OCI-LY7 (cell line): Measurements from ENCODE around the gene LCMT2. TPM values are rescaled to one million over a fixed set of nuclear protein-coding genes. Genes with fewer than 3 reads are reported as not detected.

Experiments
- BruUV-seq: library from RNA; stranded (reverse); fragments of 400-500 nt; replicated peaks from 2 replicates; lab custom pipeline; 2021; lab: Mats Ljungman, UMichigan
- CTCF ChIA-PET: fragments of 300-600 bp; sonication (Branson Sonifier 250); formaldehyde crosslinking; loops from one replicate; lab custom pipeline; 2022; ENCODE audit warnings: antibody characterized with exemption; ENCODE audit not compliant: unreplicated experiment; lab: Charles Lee
- POLR2A ChIA-PET: fragments of 300-600 bp; sonication (Branson Sonifier 250); formaldehyde crosslinking; loops from one replicate; lab custom pipeline; 2022; ENCODE audit warnings: antibody characterized with exemption; lab: Charles Lee
- DNase-seq: peaks from one replicate; pipeline ENCODE4 v3.0.0-alpha.2; 2015; ENCODE audit warnings: low spot score
- H2AFZ ChIP-seq: fragments of 200-600 bp; sonication (generic), shearing (Covaris generic); 2 replicates; pipeline ENCODE4 v1.6.1; 2014; ENCODE audit warnings: mild to moderate bottlenecking, antibody characterized with exemption, low read length, moderate library complexity
- H3K27ac ChIP-seq: fragments of 200-600 bp; sonication (generic); 2 replicates; pipeline ENCODE4 v1.5.1; 2014; ENCODE audit warnings: mixed run types, low read depth, mild to moderate bottlenecking, moderate library complexity, low read length, inconsistent platforms; ENCODE audit not compliant: poor library complexity, severe bottlenecking
- H3K36me3 ChIP-seq: fragments of 200-600 bp; sonication (generic); 2 replicates; pipeline ENCODE4 v1.6.1; 2014; ENCODE audit warnings: mild to moderate bottlenecking, antibody characterized with exemption, low read length, moderate library complexity, mixed read lengths; ENCODE audit not compliant: insufficient read depth
- H3K4me1 ChIP-seq: fragments of 200-600 bp; sonication (generic); 2 replicates; pipeline ENCODE4 v1.5.1; 2014; ENCODE audit warnings: mild to moderate bottlenecking, low read length; ENCODE audit not compliant: insufficient read depth, poor library complexity, severe bottlenecking
- H3K4me2 ChIP-seq: fragments of 200-600 bp; sonication (generic); 2 replicates; pipeline ENCODE4 v1.6.1; 2014; ENCODE audit warnings: mild to moderate bottlenecking, low read length
- H3K4me3 ChIP-seq: fragments of 200-600 bp; sonication (generic); 2 replicates; pipeline ENCODE4 v1.5.1; 2014; ENCODE audit warnings: mild to moderate bottlenecking, low read depth, low read length; ENCODE audit not compliant: poor library complexity, severe bottlenecking
- H3K79me2 ChIP-seq: fragments of 200-600 bp; sonication (generic); 2 replicates; pipeline ENCODE4 v1.6.1; 2016; ENCODE audit warnings: low read depth, mild to moderate bottlenecking, low read length, moderate library complexity, mixed read lengths; ENCODE audit not compliant: insufficient read depth
- H3K9me2 ChIP-seq: fragments of 200-600 bp; sonication (generic); 2 replicates; pipeline ENCODE4 v1.6.1; 2016; ENCODE audit warnings: mild to moderate bottlenecking, low read length, mixed read lengths; ENCODE audit not compliant: insufficient read depth
- H3K9me3 ChIP-seq: fragments of 200-600 bp; sonication (generic); 2 replicates; pipeline ENCODE4 v1.6.1; 2014; ENCODE audit warnings: mild to moderate bottlenecking, mixed run types, low read length, mixed read lengths
- H4K20me1 ChIP-seq: fragments of 200-600 bp; sonication (generic); 2 replicates; pipeline ENCODE4 v1.6.1; 2014; ENCODE audit warnings: mild to moderate bottlenecking, antibody characterized with exemption, low read length, moderate library complexity, mixed read lengths; ENCODE audit not compliant: insufficient read depth
- CTCF ChIP-seq: fragments of 200-600 bp; sonication (generic); conservative IDR thresholded peaks from 2 replicates; pipeline ENCODE4 v1.5.1; 2014; ENCODE audit warnings: mild to moderate bottlenecking, antibody characterized with exemption, low read length, moderate library complexity, mixed read lengths
- EZH2phosphoT487 ChIP-seq: fragments of 200-600 bp; sonication (generic); IDR thresholded peaks from 2 replicates; pipeline ENCODE4 v1.6.1; 2018; ENCODE audit warnings: low read depth, borderline replicate concordance, mild to moderate bottlenecking, mixed run types, antibody characterized with exemption, low read length, moderate library complexity, mixed read lengths
- intact Hi-C: fragments of 100-400 bp; cut with micrococcal nuclease; formaldehyde crosslinking; loops from one replicate; pipeline ENCODE4 v1.10.0; 2022; ENCODE audit not compliant: unreplicated experiment
- total RNA-seq, 2 experiments: library from RNA; depleted of rRNA in 1 of 2; stranded (reverse); fragments of >200 nt in 1 of 2; shearing (Covaris generic) in 1 of 2; gene quantifications; 2 replicates each; pipeline ENCODE4 v1.2.3, GENCODE V29; 2014 to 2022

The LCMT2 gene
- total RNA-seq, 2 experiments from 2014 or later = 10.5 to 22.1 TPM

- Histone ChIP-seq H3K4me2 (peak overlapping the region; percentile 1; the same call in 1 of the 2 replicates), H3K9me2 (no peaks in the 10 kb centered on the region), H3K36me3 (peaks cover 19% of the 10 kb centered on the region), H3K27ac (no peak overlapping the region), H4K20me1 (0 out of 2 replicates have a peak, but pooled peaks cover 7% of the 10 kb centered on the region), H2AFZ (no peak overlapping the region), H3K4me3 (no peak overlapping the region), H3K79me2 (peaks cover 16% of the 10 kb centered on the region), H3K9me3 (no peaks in the 10 kb centered on the region), H3K4me1 (peaks cover 34% of the 10 kb centered on the region)
- TF ChIP-seq CTCF = no peak
- TF ChIP-seq EZH2phosphoT487 = no peak
- DNase-seq = no peak
- ChIA-PET CTCF (no interaction called here), POLR2A (interaction anchor here (0.7 kb wide), 1 partner anchor 228 kb away, joined by 3 read pairs; no protein-coding TSS in a partner anchor)
- intact Hi-C loops = no loop called here
- no TSS peak for BruUV-seq
These were observed 5.2 kb downstream of the LCMT2 start for GRCh38 chr15:43325039-43325684.

GRCh38 chr15:43318990-43319771 lies 11.2 kb downstream of the LCMT2 start:
- Histone ChIP-seq H3K4me3 (no peak overlapping the region), H3K79me2 (no peaks in the 10 kb centered on the region), H3K9me2 (no peaks in the 10 kb centered on the region), H3K4me1 (no peaks in the 10 kb centered on the region), H2AFZ (no peak overlapping the region), H3K27ac (no peak overlapping the region), H3K4me2 (no peak overlapping the region), H4K20me1 (no peaks in the 10 kb centered on the region), H3K9me3 (no peaks in the 10 kb centered on the region), H3K36me3 (no peaks in the 10 kb centered on the region)
- TF ChIP-seq EZH2phosphoT487 (no peak), CTCF (no peak)
- intact Hi-C loops = no loop called here
- ChIA-PET CTCF (no interaction called here), POLR2A (no interaction called here)
- no peak for DNase-seq
- BruUV-seq = no TSS peak
